Heart left ventricle (tissue), 13 donors: Measurements from ENCODE around the gene PGGHG.
"Not testable (repeated sequence)": the region's sequence is repeated elsewhere in the genome, so short reads cannot be mapped to it uniquely, and the experiment has no call there.

Experiments used
- POLR2A ChIP-seq, 2 donors: fragments of 450-650 bp; IDR thresholded peaks; one replicate each; pipeline ENCODE4 v1.6.1; 2017; ENCODE audit warnings: antibody characterized with exemption in 2 of 2, mild to moderate bottlenecking in 2 of 2, moderate library complexity in 2 of 2
- TF ChIP-seq, protein P1 (sequence below), 12 donors: fragments of 200-600 bp; sonication (generic) in 4 of 12; IDR thresholded peaks; one replicate each; pipeline versions ENCODE4 v1.5.0 to v1.8.0; 2018 to 2022; ENCODE audit warnings: antibody characterized with exemption in 12 of 12, mild to moderate bottlenecking in 5 of 12
- donor health status: ischemic (EF 13 %, LVEDD 7.1; RV severe dilation, severe dysfunction).
- donor health status: DM: no; HTN: yes; CAD: no.
- donor health status: DM: no; HTN: no; CAD: no.
- donor health status: ischemic (EF 25% LVEDD 6.9; RV normal size, moderate dysfunction).
- donor health status: ischemic (EF 25% LVEDD 5.7; RV mildly dilated, moderate dysfunction).
- donor health status: ischemic (EF 35%, LVEDD 5.7; RV mildly dilated, moderate dysfunction).
- donor health status: nonischemic (EF 11% LVEDD 7.7; RV severe dilation, severe dysfunction).
- donor health status: DM: yes; HTN: yes; CAD: no.
- donor health status: PGD.
- donor health status: ischemic (EF 29% LVEDD 5.4; RV normal size, mild dysfunction).
- donor health status: nonischemic (EF 23%, LVEDD 6.1; RV moderate dilation, normal function).

GRCh38 chr11:318405-319120 lies 29.6 kb downstream of the PGGHG start:
- TF ChIP-seq, protein P1, sequence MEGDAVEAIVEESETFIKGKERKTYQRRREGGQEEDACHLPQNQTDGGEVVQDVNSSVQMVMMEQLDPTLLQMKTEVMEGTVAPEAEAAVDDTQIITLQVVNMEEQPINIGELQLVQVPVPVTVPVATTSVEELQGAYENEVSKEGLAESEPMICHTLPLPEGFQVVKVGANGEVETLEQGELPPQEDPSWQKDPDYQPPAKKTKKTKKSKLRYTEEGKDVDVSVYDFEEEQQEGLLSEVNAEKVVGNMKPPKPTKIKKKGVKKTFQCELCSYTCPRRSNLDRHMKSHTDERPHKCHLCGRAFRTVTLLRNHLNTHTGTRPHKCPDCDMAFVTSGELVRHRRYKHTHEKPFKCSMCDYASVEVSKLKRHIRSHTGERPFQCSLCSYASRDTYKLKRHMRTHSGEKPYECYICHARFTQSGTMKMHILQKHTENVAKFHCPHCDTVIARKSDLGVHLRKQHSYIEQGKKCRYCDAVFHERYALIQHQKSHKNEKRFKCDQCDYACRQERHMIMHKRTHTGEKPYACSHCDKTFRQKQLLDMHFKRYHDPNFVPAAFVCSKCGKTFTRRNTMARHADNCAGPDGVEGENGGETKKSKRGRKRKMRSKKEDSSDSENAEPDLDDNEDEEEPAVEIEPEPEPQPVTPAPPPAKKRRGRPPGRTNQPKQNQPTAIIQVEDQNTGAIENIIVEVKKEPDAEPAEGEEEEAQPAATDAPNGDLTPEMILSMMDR (IDR thresholded peaks at IDR 0.05) = not testable (repeated sequence)
- TF ChIP-seq POLR2A (IDR thresholded peaks at IDR 0.05) = not testable (repeated sequence)
